ENCODE results near the gene MSANTD3.

DNA sequence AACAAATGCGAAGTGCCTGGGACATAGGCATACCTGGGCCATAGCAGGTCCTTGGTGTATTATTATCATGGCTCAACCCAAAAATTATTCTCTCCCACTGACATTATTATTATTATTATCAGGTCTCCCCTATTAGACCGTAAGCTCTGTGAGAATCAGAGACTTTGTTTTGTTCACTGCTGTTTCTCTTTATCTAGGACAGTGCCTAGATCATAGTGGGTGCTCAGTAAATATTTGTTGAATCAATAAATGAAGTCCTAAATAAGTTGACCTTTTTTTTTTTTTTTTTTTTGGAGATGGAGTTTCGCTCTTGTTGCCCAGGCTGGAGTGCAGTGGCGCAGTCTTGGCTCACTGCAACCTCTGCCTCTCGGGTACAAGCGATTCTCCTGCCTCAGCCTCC is 41.1 kb downstream of the MSANTD3 start:
- TF ChIP-seq EP300 (IDR thresholded peaks at IDR 0.05) (no peak), CTCF (IDR thresholded peaks at IDR 0.05) (no peak), POLR2A (IDR thresholded peaks at IDR 0.05) (no peak), POLR2AphosphoS5 (IDR thresholded peaks at IDR 0.05) (no peak)
